GM18502 (cell line): ENCODE measurements around the gene LRRC75A.

Source experiments
- ATAC-seq: cut with Tn5 transposase; IDR thresholded peaks from one replicate; pipeline ENCODE4 v1.9.1; 2021; ENCODE audit warnings: mild to moderate bottlenecking; ENCODE audit not compliant: unreplicated experiment, poor library complexity

The LRRC75A gene

GRCh38 chr17:16474012-16474725 lies 17.8 kb downstream of the LRRC75A start:
- no peak for ATAC-seq

GRCh38 chr17:16473044-16474011 lies 18.7 kb downstream of the LRRC75A start:
- no peak for ATAC-seq

DNA sequence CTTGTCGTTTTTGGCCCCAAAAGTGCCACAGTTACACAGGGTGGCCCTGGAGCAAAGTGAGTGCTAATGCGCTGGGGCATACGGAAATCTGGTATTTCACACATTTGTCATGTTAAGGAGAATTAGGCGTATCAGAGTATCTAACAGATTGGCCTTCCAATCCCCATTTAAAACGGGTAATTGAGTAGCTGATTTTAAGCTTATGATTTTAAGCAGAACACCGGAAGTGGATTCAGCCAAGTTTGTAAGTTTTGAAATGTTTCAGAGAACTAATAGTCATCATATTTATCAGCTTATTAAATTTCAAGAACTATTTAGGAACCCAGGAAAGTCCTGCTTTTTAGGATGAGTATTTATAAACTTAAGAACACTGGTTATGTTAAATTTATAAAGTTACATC lies 19.5 kb downstream of the LRRC75A start:
- no peak for ATAC-seq

- ATAC-seq: no peak
Measured at GRCh38 chr17:16471295-16471694, 20.7 kb downstream of the LRRC75A start.

GRCh38 chr17:16470265-16470664 lies 21.7 kb downstream of the LRRC75A start:
- ATAC-seq: no peak

- ATAC-seq: no peak
Measured at GRCh38 chr17:16468428-16468992, 23.5 kb downstream of the LRRC75A start.

DNA sequence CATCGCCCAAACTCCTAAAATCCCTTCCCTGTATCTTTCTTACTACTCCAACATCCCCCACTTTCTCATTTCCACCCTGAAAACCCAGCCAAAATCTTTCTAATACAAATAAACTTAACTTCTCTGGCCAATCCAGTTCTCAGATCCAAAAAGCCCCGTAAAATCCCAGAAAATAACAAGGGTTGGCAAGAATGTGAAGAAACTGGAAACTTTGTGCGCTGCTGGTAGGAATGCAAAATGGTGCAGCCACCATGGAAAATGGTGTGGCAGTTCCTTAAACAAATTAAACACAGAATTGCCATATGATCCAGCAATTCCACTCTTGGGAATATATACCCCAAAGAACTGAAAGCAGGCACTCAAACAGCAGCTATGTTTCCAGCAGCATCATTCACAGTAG lies 24.1 kb downstream of the LRRC75A start:
- ATAC-seq: no peak

- no peak for ATAC-seq
Measured at GRCh38 chr17:16467044-16467443, 24.9 kb downstream of the LRRC75A start.

DNA sequence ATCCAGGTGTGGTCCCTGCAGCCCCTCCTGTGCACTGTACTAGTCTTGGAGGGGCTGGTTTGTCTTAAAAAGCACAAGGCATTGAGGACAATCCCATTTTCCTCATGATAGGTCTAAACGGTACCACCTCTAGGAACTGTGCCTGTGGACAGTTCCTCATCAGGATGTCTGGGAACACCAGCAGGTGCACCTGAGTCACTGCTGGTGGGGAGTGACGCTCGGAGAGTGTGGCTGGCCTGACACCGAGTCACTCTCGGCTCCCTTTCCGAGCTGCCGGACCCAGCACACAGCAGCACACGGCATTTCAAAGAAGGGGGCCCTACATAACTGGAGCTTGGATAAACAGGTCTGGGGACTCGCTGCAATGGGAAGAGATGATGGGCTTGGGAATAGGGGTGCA lies 25.6 kb downstream of the LRRC75A start:
- ATAC-seq: no peak

GRCh38 chr17:16465861-16466338 lies 26.1 kb downstream of the LRRC75A start:
- no peak for ATAC-seq

GRCh38 chr17:16465052-16465312 lies 27.0 kb downstream of the LRRC75A start:
- no peak for ATAC-seq

- no peak for ATAC-seq
Measured at GRCh38 chr17:16464303-16465051, 27.5 kb downstream of the LRRC75A start.

- no peak for ATAC-seq
Measured at GRCh38 chr17:16463358-16464302, 28.4 kb downstream of the LRRC75A start.

DNA sequence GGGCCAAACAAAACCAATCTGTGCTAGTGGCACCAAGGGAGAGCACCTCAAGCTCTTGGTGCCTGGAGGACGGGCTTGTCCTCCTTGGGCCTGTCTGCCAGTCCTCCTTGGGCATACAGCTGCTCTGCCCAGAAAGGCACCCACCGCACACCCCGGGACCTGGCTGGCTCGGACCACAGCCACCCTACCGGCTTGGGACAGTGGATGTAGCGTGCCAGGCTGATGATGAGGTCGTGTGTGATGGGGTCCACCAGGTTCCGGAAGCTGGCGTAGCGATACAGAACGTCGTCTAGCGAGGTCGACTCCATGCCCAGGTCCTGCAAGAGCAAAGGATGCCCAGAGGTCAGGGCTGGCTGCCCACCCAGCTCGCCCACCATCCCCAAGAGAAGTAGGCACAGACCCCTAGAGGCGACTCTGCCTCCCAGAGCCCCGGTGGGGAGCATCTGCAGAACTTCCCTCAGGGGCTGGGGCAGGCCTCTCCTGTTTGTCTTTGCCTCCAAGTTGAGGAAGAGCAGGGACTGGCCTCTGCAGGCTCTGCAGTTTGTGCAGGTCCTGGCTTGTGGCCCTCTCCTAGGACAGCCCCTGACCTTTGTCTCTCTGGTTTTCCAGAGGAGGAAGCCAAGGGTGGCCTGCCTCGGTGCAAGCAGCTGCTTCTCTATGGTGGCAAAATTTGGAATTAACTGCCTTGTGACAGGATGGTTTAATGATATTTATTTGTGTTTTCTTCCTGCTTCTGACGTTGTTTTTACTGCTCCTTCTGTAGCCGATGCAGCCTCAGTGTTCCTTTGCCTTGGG lies 29.7 kb downstream of the LRRC75A start:
- ATAC-seq: no peak

DNA sequence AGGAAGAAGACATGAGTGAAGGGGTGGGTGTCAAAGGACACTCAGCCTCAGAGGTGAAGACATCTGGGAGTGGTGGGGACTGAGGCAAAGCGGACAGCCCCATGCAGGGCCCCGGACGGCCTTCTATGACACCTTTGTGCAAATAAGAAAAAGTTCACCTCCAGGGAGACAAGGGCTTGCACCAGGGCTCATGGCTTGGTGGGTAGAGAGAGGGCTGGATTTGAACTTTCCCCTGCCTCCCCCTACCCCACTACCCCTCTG lies 30.5 kb downstream of the LRRC75A start:
- ATAC-seq: no peak

- ATAC-seq: no peak
Measured at GRCh38 chr17:16460796-16461605, 31.0 kb downstream of the LRRC75A start.

DNA sequence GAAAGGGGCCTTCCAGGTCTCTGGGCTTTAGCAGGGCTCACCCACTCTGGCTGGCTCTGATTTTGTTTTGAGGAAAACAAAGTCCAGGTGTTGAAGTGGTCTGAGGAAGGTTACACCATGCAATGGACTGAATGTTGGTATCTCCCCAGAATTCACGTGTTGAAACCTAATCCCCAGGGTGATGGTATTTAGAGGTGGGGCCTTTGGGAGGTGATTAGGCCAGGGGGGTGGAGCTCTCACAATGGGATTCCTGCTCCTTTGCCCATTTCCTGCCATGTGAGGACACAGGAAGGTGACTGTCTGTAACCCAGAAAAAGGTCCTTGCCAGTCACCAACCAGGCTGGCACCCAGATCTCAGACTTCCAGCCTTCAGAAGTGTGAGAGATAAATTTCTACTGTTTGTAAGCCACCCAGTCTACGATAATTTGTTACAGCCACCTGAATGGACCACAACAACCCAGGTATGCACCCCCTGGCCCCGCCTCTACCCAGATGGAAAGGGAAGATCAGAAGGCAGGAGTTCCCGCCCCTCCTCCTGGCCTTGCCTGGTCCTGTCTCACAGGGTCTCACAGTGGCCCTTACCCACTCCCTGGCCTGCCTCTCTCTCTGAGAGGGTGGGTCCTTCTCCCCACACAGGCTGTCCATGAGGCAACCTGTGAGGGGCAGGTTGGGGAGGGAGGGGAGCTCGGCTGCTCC lies 32.0 kb downstream of the LRRC75A start:
- ATAC-seq: no peak

GRCh38 chr17:16459271-16459670 lies 32.7 kb downstream of the LRRC75A start:
- ATAC-seq: no peak
